Ovary (tissue), 3 donors: Measurements from ENCODE around the gene ANTXR1.

Experiments used
- EP300 ChIP-seq: sonication (generic); formaldehyde crosslinking; IDR thresholded peaks from one replicate; pipeline ENCODE4 v1.6.1; 2017; ENCODE audit warnings: antibody characterized with exemption
- POLR2A ChIP-seq: fragments of 450-650 bp; IDR thresholded peaks from one replicate; pipeline ENCODE4 v1.6.1; 2017; ENCODE audit warnings: antibody characterized with exemption, mild to moderate bottlenecking, moderate library complexity
- TF ChIP-seq, protein P1 (sequence below), 3 donors: fragments of 450-650 bp in 2 of 3; fragments of 200-600 bp in 1 of 3; IDR thresholded peaks; one replicate each; pipeline versions ENCODE4 v1.5.1 to v1.8.0; 2016 to 2022; ENCODE audit warnings: antibody characterized with exemption in 3 of 3, mild to moderate bottlenecking in 1 of 3
- donor health status: DM: no; HTN: no; CAD: no.

DNA sequence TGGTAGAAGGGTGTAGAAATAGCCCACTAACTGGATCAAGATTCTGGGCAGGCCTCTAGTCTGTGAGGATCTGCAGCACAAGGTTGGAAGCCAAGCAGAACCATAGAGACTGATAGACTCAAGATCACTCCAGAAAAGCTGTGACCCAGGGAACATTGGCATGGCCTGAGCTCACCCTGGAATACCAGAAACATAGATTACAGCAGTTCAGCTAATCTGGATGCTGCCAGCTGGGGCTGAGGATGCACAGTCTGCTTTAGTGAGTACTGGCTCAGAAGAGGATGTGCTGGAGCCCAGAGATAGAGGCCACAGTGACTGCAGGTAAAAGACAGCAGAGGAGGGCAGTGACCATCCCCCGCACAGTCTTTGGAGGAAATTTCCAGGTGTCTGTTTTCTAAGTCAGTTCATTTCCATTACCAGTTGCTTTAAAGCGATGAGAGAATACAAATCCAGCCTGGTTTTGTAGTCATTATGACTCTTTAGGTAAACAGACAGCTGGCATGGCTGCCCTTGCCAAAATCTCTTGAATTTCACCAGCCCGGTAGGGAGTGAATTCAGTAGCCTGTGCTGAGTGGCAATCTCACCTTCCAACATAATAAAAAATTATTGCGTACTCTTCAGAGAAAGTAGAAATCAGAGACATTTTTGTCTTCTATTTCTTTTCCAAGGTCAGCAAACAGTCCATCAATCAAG is 119.2 kb downstream of the ANTXR1 start:
- TF ChIP-seq, protein P1, sequence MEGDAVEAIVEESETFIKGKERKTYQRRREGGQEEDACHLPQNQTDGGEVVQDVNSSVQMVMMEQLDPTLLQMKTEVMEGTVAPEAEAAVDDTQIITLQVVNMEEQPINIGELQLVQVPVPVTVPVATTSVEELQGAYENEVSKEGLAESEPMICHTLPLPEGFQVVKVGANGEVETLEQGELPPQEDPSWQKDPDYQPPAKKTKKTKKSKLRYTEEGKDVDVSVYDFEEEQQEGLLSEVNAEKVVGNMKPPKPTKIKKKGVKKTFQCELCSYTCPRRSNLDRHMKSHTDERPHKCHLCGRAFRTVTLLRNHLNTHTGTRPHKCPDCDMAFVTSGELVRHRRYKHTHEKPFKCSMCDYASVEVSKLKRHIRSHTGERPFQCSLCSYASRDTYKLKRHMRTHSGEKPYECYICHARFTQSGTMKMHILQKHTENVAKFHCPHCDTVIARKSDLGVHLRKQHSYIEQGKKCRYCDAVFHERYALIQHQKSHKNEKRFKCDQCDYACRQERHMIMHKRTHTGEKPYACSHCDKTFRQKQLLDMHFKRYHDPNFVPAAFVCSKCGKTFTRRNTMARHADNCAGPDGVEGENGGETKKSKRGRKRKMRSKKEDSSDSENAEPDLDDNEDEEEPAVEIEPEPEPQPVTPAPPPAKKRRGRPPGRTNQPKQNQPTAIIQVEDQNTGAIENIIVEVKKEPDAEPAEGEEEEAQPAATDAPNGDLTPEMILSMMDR (IDR thresholded peaks at IDR 0.05): no peak
- TF ChIP-seq POLR2A (no peak), EP300 (no peak)
